IMR-90 (cell line): Measurements from ENCODE around the gene FOXI3. TPM values are rescaled to one million over a fixed set of nuclear protein-coding genes. Genes with fewer than 3 reads are reported as not detected.

Experiments
- ATAC-seq: fragments of 200-7000 bp; cut with Tn5 transposase; 2 replicates; pipeline ENCODE4 v1.9.1; 2020; ENCODE audit warnings: low read depth, mild to moderate bottlenecking, moderate library complexity
- BruUV-seq: library from RNA; stranded (reverse); fragments of 400-500 nt; replicated peaks from 2 replicates; lab custom pipeline; 2021; lab: Mats Ljungman, UMichigan
- CTCF ChIA-PET: fragments of 300-600 bp; formaldehyde crosslinking; extraction: SDS; loops from one replicate; lab custom pipeline; 2021; ENCODE audit warnings: antibody characterized with exemption; lab: Yijun Ruan, JAX
- POLR2A ChIA-PET: fragments of 300-600 bp; sonication (Branson Sonifier 250); formaldehyde crosslinking; loops from one replicate; lab custom pipeline; 2022; ENCODE audit warnings: antibody characterized with exemption; ENCODE audit not compliant: unreplicated experiment; lab: Charles Lee
- DNase-seq: peaks from one replicate; pipeline ENCODE4 v3.0.0; 2013
- H2AFZ ChIP-seq: replicated peaks from 2 replicates; pipeline ENCODE3; 2013; ENCODE audit warnings: low read length, mild to moderate bottlenecking; ENCODE audit not compliant: poor library complexity
- H2AK5ac ChIP-seq: 2 replicates; pipeline ENCODE4 v1.6.1; 2013; ENCODE audit warnings: low read depth, low read length, inconsistent platforms
- H2AK9ac ChIP-seq: replicated peaks from 2 replicates; pipeline ENCODE3; 2013; ENCODE audit warnings: mild to moderate bottlenecking, low read depth, low read length, moderate library complexity; ENCODE audit not compliant: poor library complexity
- H2BK120ac ChIP-seq: 2 replicates; pipeline ENCODE4 v1.6.1; 2013; ENCODE audit warnings: low read depth, low read length, inconsistent platforms
- H2BK15ac ChIP-seq: 3 replicates; pipeline ENCODE4 v1.6.1; 2013; ENCODE audit warnings: low read depth, low read length, inconsistent platforms
- H2BK20ac ChIP-seq: 2 replicates; pipeline ENCODE4 v1.6.1; 2013; ENCODE audit warnings: low read depth, mild to moderate bottlenecking, inconsistent platforms, low read length, moderate library complexity
- H2BK5ac ChIP-seq: 2 replicates; pipeline ENCODE4 v1.6.1; 2013; ENCODE audit warnings: mild to moderate bottlenecking, low read depth, low read length, inconsistent platforms; ENCODE audit not compliant: poor library complexity, severe bottlenecking
- H3K14ac ChIP-seq: replicated peaks from 2 replicates; pipeline ENCODE4 v1.6.1; 2013; ENCODE audit warnings: low read depth, low read length, inconsistent platforms
- H3K18ac ChIP-seq: 2 replicates; pipeline ENCODE4 v1.6.1; 2013; ENCODE audit warnings: low read depth, low read length, control low read depth
- H3K23ac ChIP-seq: 2 replicates; pipeline ENCODE4 v1.6.1; 2013; ENCODE audit warnings: low read depth, low read length, inconsistent platforms
- H3K27ac ChIP-seq: 2 replicates; pipeline ENCODE4 v1.5.1; 2013; ENCODE audit warnings: mild to moderate bottlenecking, control low read depth, low read length; ENCODE audit not compliant: insufficient read depth
- H3K27me3 ChIP-seq: 2 replicates; pipeline ENCODE4 v1.6.1; 2013; ENCODE audit warnings: low read length; ENCODE audit not compliant: control insufficient read depth, insufficient read depth
- H3K36me3 ChIP-seq: 2 replicates; pipeline ENCODE4 v1.6.1; 2013; ENCODE audit warnings: low read length, mixed read lengths; ENCODE audit not compliant: control insufficient read depth, insufficient read depth
- H3K4ac ChIP-seq: 2 replicates; pipeline ENCODE4 v1.6.1; 2013; ENCODE audit warnings: low read depth, low read length, inconsistent platforms
- H3K4me1 ChIP-seq: 2 replicates; pipeline ENCODE4 v1.6.1; 2013; ENCODE audit warnings: low read length, mixed read lengths; ENCODE audit not compliant: control insufficient read depth, insufficient read depth
- H3K4me2 ChIP-seq: 2 replicates; pipeline ENCODE4 v1.6.1; 2013; ENCODE audit warnings: low read depth, mild to moderate bottlenecking, control low read depth, low read length, moderate library complexity
- H3K4me3 ChIP-seq: 2 replicates; pipeline ENCODE4 v1.5.1; 2013; ENCODE audit warnings: low read depth, mild to moderate bottlenecking, control low read depth, low read length, moderate library complexity; ENCODE audit not compliant: insufficient read depth
- H3K56ac ChIP-seq: 2 replicates; pipeline ENCODE4 v1.6.1; 2013; ENCODE audit warnings: low read length, inconsistent platforms; ENCODE audit not compliant: insufficient read depth; ENCODE audit errors: extremely low read depth
- H3K79me1 ChIP-seq, 2 experiments: 2 replicates each; pipeline ENCODE4 v1.6.1; 2013; ENCODE audit warnings: low read length in 2 of 2, inconsistent platforms in 1 of 2, low read depth in 1 of 2
- H3K9ac ChIP-seq: 2 replicates; pipeline ENCODE4 v1.6.1; 2013; ENCODE audit warnings: low read depth, low read length, control low read depth
- H3K9me1 ChIP-seq: 2 replicates; pipeline ENCODE4 v1.6.1; 2013; ENCODE audit warnings: low read length, inconsistent platforms; ENCODE audit not compliant: insufficient read depth
- H3K9me3 ChIP-seq: 2 replicates; pipeline ENCODE4 v1.6.1; 2013; ENCODE audit warnings: low read length; ENCODE audit not compliant: control insufficient read depth, insufficient read depth
- H4K20me1 ChIP-seq: 2 replicates; pipeline ENCODE4 v1.6.1; 2013; ENCODE audit warnings: low read length, inconsistent platforms; ENCODE audit not compliant: insufficient read depth
- H4K5ac ChIP-seq: 2 replicates; pipeline ENCODE4 v1.6.1; 2013; ENCODE audit warnings: mild to moderate bottlenecking, low read depth, low read length, control low read depth
- H4K8ac ChIP-seq, 2 experiments: 2 replicates each; pipeline ENCODE4 v1.6.1; 2013; ENCODE audit warnings: low read depth in 2 of 2, low read length in 2 of 2, control low read depth in 1 of 2, inconsistent platforms in 1 of 2
- H4K91ac ChIP-seq: 2 replicates; pipeline ENCODE4 v1.6.1; 2013; ENCODE audit warnings: low read depth, low read length, inconsistent platforms; ENCODE audit not compliant: insufficient read depth
- RCOR1 ChIP-seq: IDR thresholded peaks from 2 replicates; pipeline ENCODE4 v1.6.1; 2012; ENCODE audit warnings: mild to moderate bottlenecking, low read length, improper control_type of control experiment; ENCODE audit not compliant: insufficient replicate concordance
- WGBS, 2 experiments: methylation state at CpG; one replicate each; pipeline versions ENCODE4 v1.1.5 to v1.1.7; 2013; ENCODE audit warnings: missing lambda C conversion rate in 2 of 2; ENCODE audit not compliant: insufficient read length in 1 of 2; ENCODE audit errors: extremely low coverage in 2 of 2; 5-methylcytosine and 5-hydroxymethylcytosine counted together
- dilution Hi-C: fragments of 300-500 bp; cut with HindIII; formaldehyde crosslinking; loops from one replicate; pipeline ENCODE4 v1.14.3; 2018; ENCODE audit warnings: low sequenced_read_pairs; ENCODE audit not compliant: unreplicated experiment
- in situ Hi-C: fragments of 300-500 bp; cut with MboI; formaldehyde crosslinking; loops from 3 replicates; pipeline ENCODE4 v1.14.3; 2019; ENCODE audit warnings: low sequenced_read_pairs, inconsistent platforms, mixed read lengths
- intact Hi-C: fragments of 100-400 bp; cut with micrococcal nuclease; formaldehyde crosslinking; loops from 2 replicates; pipeline ENCODE4 v1.10.0; 2022
- polyA plus RNA-seq, 3 experiments: library from polyadenylated mRNA; depleted of rRNA; stranded (reverse); fragments of >200 nt; gene quantifications; 2 replicates each; pipeline ENCODE4 v1.2.3, GENCODE V29; 2012; ENCODE audit warnings: low replicate concordance in 1 of 3
- total RNA-seq: library from RNA; depleted of rRNA; stranded (reverse); fragments of >200 nt; gene quantifications from 2 replicates; pipeline ENCODE4 v1.2.3, GENCODE V29; 2012
- TF ChIP-seq, protein P1 (sequence below): conservative IDR thresholded peaks from 2 replicates; pipeline ENCODE4 v1.5.1; 2012; ENCODE audit warnings: mild to moderate bottlenecking, low read depth, low read length, improper control_type of control experiment

FOXI3 gene
- total and polyA plus RNA-seq, 2 of the 4 experiments (the other 2 are of a cell fraction) = not detected

GRCh38 chr2:88429929-88430328, 22.6 kb downstream of the FOXI3 start:
- H3K9me1 ChIP-seq = no peaks in the 10 kb centered on the region
- H3K4me3 ChIP-seq = no peak overlapping the region
- H4K8ac ChIP-seq = no peak overlapping the region
- H2AK9ac ChIP-seq = no peak overlapping the region
- no peak overlapping the region for H4K5ac ChIP-seq
- H3K27ac ChIP-seq = no peak overlapping the region
- no peak overlapping the region for H3K4me2 ChIP-seq
- 63% methylated on average over 6 of the region's 7 CpGs; no CpG with 5 or more reads in 1 of the 2 experiments for WGBS, 2 experiments
- ChIA-PET CTCF (no interaction called here), POLR2A (no interaction called here)
- H3K79me1 ChIP-seq = no peaks in the 10 kb centered on the region
- H3K23ac ChIP-seq = no peak overlapping the region
- H2BK15ac ChIP-seq = no peak overlapping the region
- H4K91ac ChIP-seq = no peak overlapping the region
- ATAC-seq = no peak
- in situ Hi-C loops (no loop called here), dilution Hi-C loops (no loop called here), intact Hi-C loops (no loop called here)
- no peaks in the 10 kb centered on the region for H3K36me3 ChIP-seq
- H4K20me1 ChIP-seq = no peaks in the 10 kb centered on the region
- H3K27me3 ChIP-seq = no peaks in the 10 kb centered on the region
- no peak overlapping the region for H3K9ac ChIP-seq
- H3K18ac ChIP-seq = no peak overlapping the region
- no peaks in the 10 kb centered on the region for H3K4me1 ChIP-seq
- DNase-seq = no peak
- H2AFZ ChIP-seq = no peak overlapping the region
- H2BK120ac ChIP-seq = no peak overlapping the region
- no peak overlapping the region for H3K56ac ChIP-seq
- H2AK5ac ChIP-seq = no peak overlapping the region
- H2BK20ac ChIP-seq = no peak overlapping the region
- TF ChIP-seq RCOR1 = no peak
- TF ChIP-seq, protein P1, sequence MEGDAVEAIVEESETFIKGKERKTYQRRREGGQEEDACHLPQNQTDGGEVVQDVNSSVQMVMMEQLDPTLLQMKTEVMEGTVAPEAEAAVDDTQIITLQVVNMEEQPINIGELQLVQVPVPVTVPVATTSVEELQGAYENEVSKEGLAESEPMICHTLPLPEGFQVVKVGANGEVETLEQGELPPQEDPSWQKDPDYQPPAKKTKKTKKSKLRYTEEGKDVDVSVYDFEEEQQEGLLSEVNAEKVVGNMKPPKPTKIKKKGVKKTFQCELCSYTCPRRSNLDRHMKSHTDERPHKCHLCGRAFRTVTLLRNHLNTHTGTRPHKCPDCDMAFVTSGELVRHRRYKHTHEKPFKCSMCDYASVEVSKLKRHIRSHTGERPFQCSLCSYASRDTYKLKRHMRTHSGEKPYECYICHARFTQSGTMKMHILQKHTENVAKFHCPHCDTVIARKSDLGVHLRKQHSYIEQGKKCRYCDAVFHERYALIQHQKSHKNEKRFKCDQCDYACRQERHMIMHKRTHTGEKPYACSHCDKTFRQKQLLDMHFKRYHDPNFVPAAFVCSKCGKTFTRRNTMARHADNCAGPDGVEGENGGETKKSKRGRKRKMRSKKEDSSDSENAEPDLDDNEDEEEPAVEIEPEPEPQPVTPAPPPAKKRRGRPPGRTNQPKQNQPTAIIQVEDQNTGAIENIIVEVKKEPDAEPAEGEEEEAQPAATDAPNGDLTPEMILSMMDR = no peak
- H3K9me3 ChIP-seq = 0 out of 2 replicates have a peak, but pooled peaks cover 1% of the 10 kb centered on the region
- no peak overlapping the region for H2BK5ac ChIP-seq
- BruUV-seq = no TSS peak
- no peak overlapping the region for H3K14ac ChIP-seq
- H3K4ac ChIP-seq = no peak overlapping the region
